Measurements from ENCODE around the gene ANKS1B.

GRCh38 chr12:99093166-99093565, 891.6 kb downstream of the ANKS1B start:
- no peak for TF ChIP-seq CTCF (IDR thresholded peaks at IDR 0.05; ENCODE audit: insufficient read depth, low read depth, low read length)
- TF ChIP-seq EZH2 (IDR thresholded peaks at IDR 0.05; ENCODE audit: insufficient read depth, low read length): no peak
